ENCODE measurements around the gene TTC27. TPM values are rescaled to one million over a fixed set of nuclear protein-coding genes. Genes with fewer than 3 reads are reported as not detected.
A peak's percentile ranks its signal among the peaks of the same experiment; 100 is the strongest.

Gene TTC27
- total RNA-seq, 4 donors from 2014 or later = 10.7 to 14.3 (median 12.4) TPM

DNA sequence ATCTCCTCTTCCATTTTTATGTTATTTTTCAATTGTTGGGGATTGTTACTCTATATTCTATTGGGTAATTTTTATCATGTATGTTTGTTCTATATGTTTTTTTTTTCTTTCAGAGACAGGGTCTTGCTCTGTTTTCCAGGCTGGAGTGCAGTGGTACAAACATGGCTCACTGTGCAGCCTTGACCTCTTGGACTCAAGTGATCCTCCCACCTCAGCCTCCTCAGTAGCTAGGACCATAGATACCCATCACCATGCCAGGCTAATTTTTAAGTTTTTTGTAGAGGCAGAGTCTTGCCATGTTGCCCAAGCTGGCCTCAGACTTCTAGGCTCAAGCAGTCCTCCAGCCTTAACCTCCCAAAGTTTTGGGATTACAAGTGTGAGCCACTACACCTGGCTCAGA, 88.7 kb downstream of the TTC27 start:
- peaks cover 35 to 50% of the 10 kb centered on the region in 2 donors for H3K4me1 ChIP-seq
- no peak for TF ChIP-seq POLR2A (IDR thresholded peaks at IDR 0.05)
- TF ChIP-seq, protein P1, sequence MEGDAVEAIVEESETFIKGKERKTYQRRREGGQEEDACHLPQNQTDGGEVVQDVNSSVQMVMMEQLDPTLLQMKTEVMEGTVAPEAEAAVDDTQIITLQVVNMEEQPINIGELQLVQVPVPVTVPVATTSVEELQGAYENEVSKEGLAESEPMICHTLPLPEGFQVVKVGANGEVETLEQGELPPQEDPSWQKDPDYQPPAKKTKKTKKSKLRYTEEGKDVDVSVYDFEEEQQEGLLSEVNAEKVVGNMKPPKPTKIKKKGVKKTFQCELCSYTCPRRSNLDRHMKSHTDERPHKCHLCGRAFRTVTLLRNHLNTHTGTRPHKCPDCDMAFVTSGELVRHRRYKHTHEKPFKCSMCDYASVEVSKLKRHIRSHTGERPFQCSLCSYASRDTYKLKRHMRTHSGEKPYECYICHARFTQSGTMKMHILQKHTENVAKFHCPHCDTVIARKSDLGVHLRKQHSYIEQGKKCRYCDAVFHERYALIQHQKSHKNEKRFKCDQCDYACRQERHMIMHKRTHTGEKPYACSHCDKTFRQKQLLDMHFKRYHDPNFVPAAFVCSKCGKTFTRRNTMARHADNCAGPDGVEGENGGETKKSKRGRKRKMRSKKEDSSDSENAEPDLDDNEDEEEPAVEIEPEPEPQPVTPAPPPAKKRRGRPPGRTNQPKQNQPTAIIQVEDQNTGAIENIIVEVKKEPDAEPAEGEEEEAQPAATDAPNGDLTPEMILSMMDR (IDR thresholded peaks at IDR 0.05 in 4 of 5, conservative IDR thresholded peaks at IDR 0.05 in 1 of 5) = no peak
- H3K4me3 ChIP-seq = no peak overlapping the region
- intact Hi-C loops (cut with DNase I; ENCODE audit: low total_unique reads) = no loop called here
- H3K36me3 ChIP-seq = no peaks in the 10 kb centered on the region
- no peaks in the 10 kb centered on the region for H3K27me3 ChIP-seq
- DNase-seq (no peak), ATAC-seq (no peak)
- H3K9me3 ChIP-seq = no peaks in the 10 kb centered on the region
- in situ Hi-C loops (cut with MboI; ENCODE audit: low sequenced_read_pairs in 4 of 4) = no loop called here
- no peak overlapping the region for H3K27ac ChIP-seq

DNA sequence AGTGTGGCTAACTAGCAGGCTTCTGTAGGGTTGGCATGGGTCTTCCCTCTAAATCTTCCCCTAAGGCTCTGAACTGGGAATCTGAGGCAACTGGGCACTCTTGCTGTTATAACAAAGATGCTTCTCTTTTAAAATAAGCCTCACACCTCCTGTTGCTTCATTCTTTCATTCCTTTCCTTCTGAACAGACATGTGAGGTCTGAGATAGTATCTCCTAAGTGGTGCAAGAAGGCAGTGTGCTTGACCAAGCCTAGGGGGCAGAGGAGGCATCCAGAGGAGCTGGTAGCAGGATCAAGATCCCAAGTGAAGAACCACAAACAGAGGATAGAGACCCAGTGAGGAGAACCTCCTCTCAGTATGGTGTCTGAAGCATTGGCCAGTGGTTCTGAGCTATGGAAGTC, 90.9 kb downstream of the TTC27 start:
- H3K9me3 ChIP-seq = no peaks in the 10 kb centered on the region
- peaks cover 33 to 54% of the 10 kb centered on the region in 2 donors for H3K4me1 ChIP-seq
- in situ Hi-C loops (cut with MboI; ENCODE audit: low sequenced_read_pairs in 4 of 4) = no loop called here
- H3K27me3 ChIP-seq = no peaks in the 10 kb centered on the region
- intact Hi-C loops (cut with DNase I; ENCODE audit: low total_unique reads) = no loop called here
- TF ChIP-seq POLR2A (IDR thresholded peaks at IDR 0.05) = no peak
- TF ChIP-seq, protein P1 (IDR thresholded peaks at IDR 0.05 in 4 of 5, conservative IDR thresholded peaks at IDR 0.05 in 1 of 5) = no peak
- H3K27ac ChIP-seq = no peak overlapping the region
- DNase-seq (no peak), ATAC-seq (no peak)
- H3K4me3 ChIP-seq = no peak overlapping the region
- no peaks in the 10 kb centered on the region for H3K36me3 ChIP-seq

DNA sequence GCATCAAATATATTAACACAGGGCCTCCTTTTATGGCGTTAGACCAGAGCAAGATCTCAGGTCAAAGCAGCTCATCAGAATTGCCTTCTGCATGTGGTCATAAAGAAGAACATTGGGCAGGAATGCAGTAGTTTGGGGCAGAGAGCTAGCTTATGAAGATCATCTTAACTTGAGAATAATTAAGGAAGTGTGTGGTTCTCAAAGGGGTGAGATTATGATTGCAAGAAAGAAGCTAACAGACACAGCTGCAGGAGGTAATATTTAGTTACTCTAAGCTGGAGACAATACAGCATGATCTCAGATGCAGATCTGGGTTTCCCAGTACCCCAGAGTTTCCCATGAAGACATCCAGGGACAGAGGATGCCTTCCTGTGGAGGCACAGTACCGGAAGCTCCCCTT, 91.6 kb downstream of the TTC27 start:
- Histone ChIP-seq H3K27me3 (no peaks in the 10 kb centered on the region), H3K27ac (peak overlapping the region; percentile 25 to 70 (median 42)), H3K4me1 (peaks cover 33 to 54% of the 10 kb centered on the region in 2 donors), H3K9me3 (no peaks in the 10 kb centered on the region), H3K36me3 (no peaks in the 10 kb centered on the region), H3K4me3 (no peak overlapping the region)
- DNase-seq (no peak), ATAC-seq (no peak)
- TF ChIP-seq, protein P1 (IDR thresholded peaks at IDR 0.05 in 4 of 5, conservative IDR thresholded peaks at IDR 0.05 in 1 of 5) = no peak
- no peak for TF ChIP-seq POLR2A (IDR thresholded peaks at IDR 0.05)
- in situ Hi-C loops (cut with MboI; ENCODE audit: low sequenced_read_pairs in 4 of 4) (no loop called here), intact Hi-C loops (cut with DNase I; ENCODE audit: low total_unique reads) (no loop called here)

DNA sequence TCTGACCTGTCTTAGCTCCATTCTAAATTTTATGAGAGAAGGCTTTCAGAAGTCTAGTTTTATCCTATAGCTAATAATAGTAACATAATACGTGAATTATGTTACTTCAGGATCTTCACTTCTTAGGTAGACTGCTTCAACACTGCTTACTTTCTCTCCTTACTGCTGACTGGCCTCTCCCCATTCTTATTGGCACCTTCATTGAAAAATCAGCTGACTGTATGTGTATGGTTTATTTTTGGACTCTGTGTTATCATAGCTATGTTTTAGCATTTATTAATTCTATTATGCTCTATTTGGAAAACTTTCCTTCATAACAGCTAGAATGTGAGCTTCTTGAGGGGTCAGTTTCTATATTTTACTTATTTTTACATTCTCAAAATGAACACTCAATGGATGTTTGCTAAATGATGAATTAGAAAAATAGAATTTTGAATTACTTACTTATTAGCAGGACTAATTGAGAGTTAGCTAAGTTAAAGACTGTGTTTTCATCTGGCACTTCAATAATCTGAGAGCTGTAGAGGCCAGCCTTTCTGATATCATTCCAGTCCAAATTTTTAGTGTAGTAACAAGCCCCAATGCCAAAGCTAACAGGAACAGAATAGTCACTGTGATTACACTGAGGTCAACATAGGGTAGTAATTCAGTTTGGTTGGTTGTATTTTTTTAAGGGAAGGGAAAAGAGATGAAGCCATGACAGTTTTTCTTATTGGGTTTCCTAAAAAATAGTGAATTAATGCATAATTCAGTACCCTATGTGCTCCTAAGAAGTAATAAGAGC, 92.3 kb downstream of the TTC27 start:
- H3K4me1 ChIP-seq = peaks cover 33 to 47% of the 10 kb centered on the region in 2 donors
- H3K27me3 ChIP-seq = no peaks in the 10 kb centered on the region
- H3K4me3 ChIP-seq = no peak overlapping the region
- in situ Hi-C loops (cut with MboI; ENCODE audit: low sequenced_read_pairs in 4 of 4) (no loop called here), intact Hi-C loops (cut with DNase I; ENCODE audit: low total_unique reads) (no loop called here)
- peak; percentile 66 to 86 for ATAC-seq
- H3K9me3 ChIP-seq = no peaks in the 10 kb centered on the region
- H3K36me3 ChIP-seq = no peaks in the 10 kb centered on the region
- peak overlapping the region; percentile 25 to 70 (median 42) for H3K27ac ChIP-seq
- TF ChIP-seq POLR2A (IDR thresholded peaks at IDR 0.05) = no peak
- TF ChIP-seq, protein P1 (IDR thresholded peaks at IDR 0.05 in 4 of 5, conservative IDR thresholded peaks at IDR 0.05 in 1 of 5) = no peak
- DNase-seq = no peak

All from gastrocnemius medialis (tissue), 4 donors.